Fibroblast of lung (primary cell): ENCODE measurements around the gene EVX2. TPM values are rescaled to one million over a fixed set of nuclear protein-coding genes. Genes with fewer than 3 reads are reported as not detected.

Source experiments
- DNase-seq, 2 donors: peaks; one replicate each; pipeline versions ENCODE4 v3.0.0 to v3.0.0-alpha.2; 2010; ENCODE audit warnings: low read depth in 2 of 2
- H2AFZ ChIP-seq: 2 replicates; pipeline ENCODE4 v1.5.1; 2012; ENCODE audit warnings: low read length, control low read depth, inconsistent platforms
- H3K27ac ChIP-seq: 2 replicates; pipeline ENCODE4 v1.5.1; 2011; ENCODE audit warnings: low read length, control low read depth; ENCODE audit not compliant: insufficient read depth
- H3K27me3 ChIP-seq: 2 replicates; pipeline ENCODE4 v1.5.1; 2011; ENCODE audit warnings: mild to moderate bottlenecking, low read length; ENCODE audit not compliant: control insufficient read depth, insufficient read depth
- H3K36me3 ChIP-seq: 2 replicates; pipeline ENCODE4 v1.5.1; 2011; ENCODE audit warnings: low read length; ENCODE audit not compliant: control insufficient read depth, insufficient read depth
- H3K4me1 ChIP-seq: 2 replicates; pipeline ENCODE4 v1.5.1; 2011; ENCODE audit warnings: low read length; ENCODE audit not compliant: control insufficient read depth, insufficient read depth; ENCODE audit errors: extremely low read depth
- H3K4me2 ChIP-seq: 2 replicates; pipeline ENCODE4 v1.5.1; 2011; ENCODE audit warnings: low read length, control low read depth; ENCODE audit not compliant: insufficient read depth; ENCODE audit errors: extremely low read depth
- H3K4me3 ChIP-seq, 4 experiments: fragments of 200-600 bp in 1 of 4; sonication (generic) in 1 of 4; replicated peaks in 1 of 4; 2 replicates each; pipeline ENCODE4 v1.5.1; 2011 to 2016; ENCODE audit warnings: low read length in 4 of 4, low read depth in 3 of 4, mild to moderate bottlenecking in 3 of 4, control low read depth in 2 of 4, inconsistent platforms in 1 of 4, mixed read lengths in 1 of 4; ENCODE audit not compliant: insufficient read depth in 1 of 4; ENCODE audit errors: control extremely low read depth in 1 of 4
- H3K79me2 ChIP-seq: 2 replicates; pipeline ENCODE4 v1.5.1; 2012; ENCODE audit warnings: mild to moderate bottlenecking, low read length, inconsistent platforms; ENCODE audit not compliant: control insufficient read depth, insufficient read depth
- H3K9ac ChIP-seq: 2 replicates; pipeline ENCODE4 v1.5.1; 2011; ENCODE audit warnings: mild to moderate bottlenecking, low read length, control low read depth; ENCODE audit not compliant: insufficient read depth
- H3K9me3 ChIP-seq: 2 replicates; pipeline ENCODE4 v1.5.1; 2012; ENCODE audit warnings: low read depth, low read length; ENCODE audit not compliant: control insufficient read depth, insufficient read depth
- H4K20me1 ChIP-seq: 2 replicates; pipeline ENCODE4 v1.5.1; 2011; ENCODE audit warnings: low read length; ENCODE audit not compliant: control insufficient read depth, insufficient read depth; ENCODE audit errors: extremely low read depth
- EZH2 ChIP-seq: IDR thresholded peaks from 2 replicates; pipeline ENCODE4 v1.5.1; 2012; ENCODE audit warnings: low read length, control low read depth, mild to moderate bottlenecking; ENCODE audit errors: missing control alignments
- polyA plus RNA-seq, 2 donors: library from polyadenylated mRNA; depleted of rRNA in 1 of 2; stranded (reverse) in 1 of 2; unstranded in 1 of 2; fragments of >200 nt; gene quantifications; 2 replicates each; pipeline ENCODE4 v1.2.1, GENCODE V29; 2011 to 2012; ENCODE audit warnings: missing spikeins in 1 of 2
- total RNA-seq: library from RNA; depleted of rRNA; stranded (reverse); fragments of >200 nt; gene quantifications from 2 replicates; pipeline ENCODE4 v1.2.1, GENCODE V29; 2014
- TF ChIP-seq, protein P1 (sequence below), 2 donors: IDR thresholded peaks in 1 of 2; conservative IDR thresholded peaks in 1 of 2; 1 replicate in 1 of 2; 2 replicates in 1 of 2; pipeline ENCODE4 v1.5.1; 2011 to 2012; ENCODE audit warnings: low read length in 2 of 2, control low read depth in 1 of 2, inconsistent platforms in 1 of 2, low read depth in 1 of 2, mild to moderate bottlenecking in 1 of 2

Gene EVX2
- total and polyA plus RNA-seq, 2 donors (not counting 1 experiment from before 2014, with no cell fraction given), result not detected

DNA sequence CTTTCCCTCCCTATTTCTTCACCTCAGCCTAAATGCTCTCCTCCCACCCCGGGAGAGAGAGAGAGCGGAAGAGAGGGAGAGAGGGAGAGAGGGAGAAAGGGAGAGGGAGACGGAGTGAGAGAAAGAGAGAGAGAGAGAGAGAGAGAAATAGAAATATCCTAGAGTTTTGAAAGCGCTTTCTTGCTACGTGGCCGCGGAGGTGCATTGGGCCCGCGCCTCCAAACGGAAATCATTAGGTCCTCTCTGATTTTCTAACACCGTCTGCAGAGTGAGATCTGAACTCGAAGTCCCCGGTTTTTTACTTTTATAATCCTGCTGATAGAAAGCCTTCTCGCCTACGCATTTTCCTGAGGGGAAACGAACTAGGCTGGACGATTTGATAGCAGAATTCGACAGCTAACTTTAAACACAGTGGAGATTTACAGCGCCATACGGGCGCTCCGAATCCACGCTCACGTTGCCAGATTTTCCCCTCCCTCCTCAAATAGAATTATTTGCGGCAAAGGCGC, 903 bp upstream of the EVX2 start:
- no peak for TF ChIP-seq EZH2
- TF ChIP-seq, protein P1, sequence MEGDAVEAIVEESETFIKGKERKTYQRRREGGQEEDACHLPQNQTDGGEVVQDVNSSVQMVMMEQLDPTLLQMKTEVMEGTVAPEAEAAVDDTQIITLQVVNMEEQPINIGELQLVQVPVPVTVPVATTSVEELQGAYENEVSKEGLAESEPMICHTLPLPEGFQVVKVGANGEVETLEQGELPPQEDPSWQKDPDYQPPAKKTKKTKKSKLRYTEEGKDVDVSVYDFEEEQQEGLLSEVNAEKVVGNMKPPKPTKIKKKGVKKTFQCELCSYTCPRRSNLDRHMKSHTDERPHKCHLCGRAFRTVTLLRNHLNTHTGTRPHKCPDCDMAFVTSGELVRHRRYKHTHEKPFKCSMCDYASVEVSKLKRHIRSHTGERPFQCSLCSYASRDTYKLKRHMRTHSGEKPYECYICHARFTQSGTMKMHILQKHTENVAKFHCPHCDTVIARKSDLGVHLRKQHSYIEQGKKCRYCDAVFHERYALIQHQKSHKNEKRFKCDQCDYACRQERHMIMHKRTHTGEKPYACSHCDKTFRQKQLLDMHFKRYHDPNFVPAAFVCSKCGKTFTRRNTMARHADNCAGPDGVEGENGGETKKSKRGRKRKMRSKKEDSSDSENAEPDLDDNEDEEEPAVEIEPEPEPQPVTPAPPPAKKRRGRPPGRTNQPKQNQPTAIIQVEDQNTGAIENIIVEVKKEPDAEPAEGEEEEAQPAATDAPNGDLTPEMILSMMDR (conservative IDR thresholded peaks at IDR 0.05 in 1 of 2, IDR thresholded peaks at IDR 0.05 in 1 of 2; ENCODE audit: low read depth in 1 of 2, low read length in 2 of 2), result no peak
- Histone ChIP-seq H3K4me2 (no peak overlapping the region), H3K36me3 (no peaks in the 10 kb centered on the region), H3K9ac (no peak overlapping the region), H3K4me1 (no peaks in the 10 kb centered on the region), H2AFZ (no peak overlapping the region), H3K4me3 (no peak overlapping the region), H3K79me2 (no peaks in the 10 kb centered on the region), H3K9me3 (no peaks in the 10 kb centered on the region), H3K27me3 (peaks cover 86% of the 10 kb centered on the region), H4K20me1 (no peaks in the 10 kb centered on the region), H3K27ac (no peak overlapping the region)
- DNase-seq, result no peak

- Histone ChIP-seq H3K36me3 (no peaks in the 10 kb centered on the region), H3K4me3 (no peak overlapping the region), H3K4me1 (no peaks in the 10 kb centered on the region), H4K20me1 (no peaks in the 10 kb centered on the region), H3K27ac (no peak overlapping the region), H2AFZ (no peak overlapping the region), H3K9ac (no peak overlapping the region), H3K79me2 (no peaks in the 10 kb centered on the region), H3K9me3 (no peaks in the 10 kb centered on the region), H3K27me3 (peaks cover 86% of the 10 kb centered on the region), H3K4me2 (no peak overlapping the region)
- peak; percentile 73 for TF ChIP-seq EZH2
- TF ChIP-seq, protein P1 (conservative IDR thresholded peaks at IDR 0.05 in 1 of 2, IDR thresholded peaks at IDR 0.05 in 1 of 2; ENCODE audit: low read depth in 1 of 2, low read length in 2 of 2), result no peak
- DNase-seq, result no peak
Measured at GRCh38 chr2:176082824-176083751, 674 bp downstream of the EVX2 start.

DNA sequence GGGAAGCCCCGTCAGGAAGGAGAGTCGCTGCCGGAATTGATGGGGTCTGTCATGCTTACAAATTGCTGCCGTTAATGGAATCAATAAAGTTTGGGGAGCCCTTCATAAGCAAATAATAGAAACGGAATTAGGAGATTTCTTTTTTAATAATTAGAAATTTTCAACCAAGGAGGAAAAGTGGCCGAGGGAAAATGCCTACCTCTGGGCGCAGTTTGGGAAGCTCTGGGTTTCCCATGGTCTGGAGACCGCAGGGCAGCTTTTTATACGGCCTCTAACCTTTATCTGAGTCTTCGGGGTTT, 1.3 kb downstream of the EVX2 start:
- H3K27ac ChIP-seq, result no peak overlapping the region
- H3K9ac ChIP-seq, result no peak overlapping the region
- no peaks in the 10 kb centered on the region for H3K36me3 ChIP-seq
- no peaks in the 10 kb centered on the region for H3K9me3 ChIP-seq
- no peaks in the 10 kb centered on the region for H3K79me2 ChIP-seq
- H4K20me1 ChIP-seq, result no peaks in the 10 kb centered on the region
- H2AFZ ChIP-seq, result no peak overlapping the region
- no peak for TF ChIP-seq EZH2
- TF ChIP-seq, protein P1 (conservative IDR thresholded peaks at IDR 0.05 in 1 of 2, IDR thresholded peaks at IDR 0.05 in 1 of 2; ENCODE audit: low read depth in 1 of 2, low read length in 2 of 2), result no peak
- peaks cover 81% of the 10 kb centered on the region for H3K27me3 ChIP-seq
- no peak for DNase-seq
- no peak overlapping the region for H3K4me2 ChIP-seq
- no peaks in the 10 kb centered on the region for H3K4me1 ChIP-seq
- H3K4me3 ChIP-seq, result no peak overlapping the region
